HG03064 (cell line): Measurements from ENCODE around the gene OPTC.
"Not testable (repeated sequence)": the region's sequence is repeated elsewhere in the genome, so short reads cannot be mapped to it uniquely, and the experiment has no call there.

Source experiments
- ATAC-seq: cut with Tn5 transposase; IDR thresholded peaks from one replicate; pipeline ENCODE4 v1.9.1; 2021; ENCODE audit warnings: low read depth; ENCODE audit not compliant: unreplicated experiment

Gene OPTC

GRCh38 chr1:203493901-203494300, at the start of gene OPTC:
Gene OPTC (plus strand): TSS chr1:203494153. CDS start chr1:203496006, 1,853 bp downstream.
- ATAC-seq: no peak

DNA sequence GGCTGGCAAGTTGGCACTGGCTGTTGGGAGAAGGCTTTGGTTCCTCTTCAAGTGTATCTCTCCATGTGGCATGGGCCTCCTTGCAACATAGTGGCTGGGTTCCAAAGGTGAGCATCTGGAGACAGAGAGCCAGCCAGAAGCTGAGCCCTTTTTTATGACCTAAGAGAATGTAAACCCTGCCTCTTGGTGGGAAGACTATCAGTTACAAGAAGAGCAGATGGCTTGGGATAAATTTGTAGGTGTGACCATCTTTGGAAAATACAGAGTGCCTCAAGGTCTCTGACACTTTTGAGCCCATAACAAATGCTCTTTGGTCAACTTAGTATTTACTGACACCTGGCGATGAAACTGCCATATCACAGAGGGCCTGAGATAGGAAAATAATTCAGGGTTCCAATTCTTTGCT, 49.8 kb upstream of the OPTC start:
- no peak for ATAC-seq

DNA sequence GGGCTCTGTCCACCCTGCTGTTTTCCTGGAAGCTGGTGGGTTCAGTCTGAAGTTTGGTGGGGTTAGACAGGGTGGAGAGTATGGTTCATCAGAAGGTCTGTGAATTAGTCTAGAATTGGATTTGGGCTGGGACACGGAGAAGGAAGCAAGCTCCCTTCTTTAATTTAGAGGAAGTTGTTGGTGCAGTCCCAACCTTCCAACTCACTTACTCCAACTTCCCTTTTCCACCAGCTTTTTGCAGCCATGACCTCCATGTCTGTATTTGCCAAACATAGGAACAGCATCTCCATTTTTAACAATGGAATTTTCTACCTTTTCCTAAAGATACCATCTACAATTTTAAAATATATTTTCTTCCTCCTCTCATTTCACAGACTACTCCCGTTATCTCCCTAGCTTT, 46.8 kb upstream of the OPTC start:
- no peak for ATAC-seq

- ATAC-seq: not testable (repeated sequence)
These were observed 46.4 kb upstream of the OPTC start for GRCh38 chr1:203447598-203447997.

- ATAC-seq: no peak
These were observed 45.4 kb upstream of the OPTC start for GRCh38 chr1:203448521-203449061.

GRCh38 chr1:203450001-203450400, 44.0 kb upstream of the OPTC start:
- ATAC-seq: no peak

DNA sequence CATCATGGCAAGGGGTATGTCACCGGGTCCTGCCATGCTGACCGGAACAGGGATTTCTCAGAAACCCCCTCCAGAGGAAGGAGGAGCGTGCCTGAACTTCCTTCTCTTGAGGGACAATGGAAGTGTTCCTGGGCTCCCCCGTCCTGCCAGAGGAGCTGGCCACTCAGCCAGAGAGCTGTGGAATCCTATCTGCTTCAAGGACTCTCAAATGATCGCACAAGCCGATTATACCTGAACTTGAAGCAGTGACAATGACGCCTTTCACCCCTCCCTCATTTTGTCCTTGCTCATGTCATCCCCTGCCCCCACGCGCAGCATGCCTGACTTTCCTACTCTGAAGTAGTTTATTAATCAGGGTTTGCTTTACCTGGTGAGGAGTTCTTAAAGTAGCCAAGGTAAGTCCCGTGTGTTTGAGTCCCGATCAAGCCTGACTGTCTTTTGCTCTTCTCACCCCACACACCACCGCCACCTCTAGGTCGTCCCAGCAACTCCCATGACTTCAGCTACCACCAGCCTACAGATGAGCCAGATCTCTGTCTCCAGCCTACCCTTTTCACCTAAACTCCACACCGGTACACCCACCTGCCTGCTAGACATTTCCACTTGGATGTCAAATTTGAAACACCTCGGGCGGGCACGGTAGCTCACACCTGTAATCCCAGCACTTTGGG, 43.3 kb upstream of the OPTC start:
- ATAC-seq: no peak

- ATAC-seq: no peak
These were observed 41.8 kb upstream of the OPTC start for GRCh38 chr1:203451836-203452784.

GRCh38 chr1:203453016-203453415, 40.9 kb upstream of the OPTC start:
- no peak for ATAC-seq

DNA sequence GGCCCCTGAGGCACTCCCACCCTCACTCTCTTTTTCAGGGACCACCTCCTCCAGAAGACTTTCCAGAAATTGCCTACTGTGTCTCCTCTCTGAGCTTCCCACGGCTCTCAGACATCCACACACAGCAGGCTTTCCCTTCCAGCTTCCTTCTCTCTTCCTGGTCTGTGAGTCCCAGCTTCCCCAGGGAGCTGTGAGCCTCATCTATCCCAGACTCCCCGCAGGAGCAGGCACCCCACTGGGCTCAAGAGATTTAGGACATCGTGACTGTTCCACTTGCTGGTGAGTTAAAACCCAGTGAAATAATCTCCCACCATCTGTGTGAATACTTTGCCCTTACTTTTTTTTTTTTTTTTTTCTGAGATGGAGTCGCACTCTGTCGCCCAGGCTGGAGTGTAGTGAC, 40.3 kb upstream of the OPTC start:
- no peak for ATAC-seq

DNA sequence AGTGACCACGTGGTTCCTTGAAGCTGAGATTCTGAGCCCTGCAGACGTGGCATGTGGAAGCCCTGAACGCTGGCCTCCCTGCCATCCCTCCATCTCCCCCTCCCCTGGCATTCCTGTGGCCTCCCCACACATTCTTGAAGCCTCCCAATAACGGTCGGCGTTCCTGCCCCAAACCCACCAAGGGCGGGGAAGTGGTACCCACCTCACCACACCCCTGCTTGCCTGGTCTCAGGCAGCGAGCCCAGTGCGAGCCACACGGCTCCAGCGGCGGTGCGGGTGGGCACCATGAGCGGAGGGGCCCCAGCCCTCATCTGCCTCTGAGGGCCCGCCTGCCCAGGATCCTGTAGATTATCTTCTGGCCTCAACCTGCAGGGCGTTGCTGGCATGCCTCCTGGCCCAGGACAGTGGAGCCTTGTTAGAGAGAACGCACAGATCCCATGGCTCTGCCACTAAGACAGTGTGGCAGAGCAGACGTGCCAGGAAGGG, 38.9 kb upstream of the OPTC start:
- ATAC-seq: no peak

- no peak for ATAC-seq
These were observed 38.2 kb upstream of the OPTC start for GRCh38 chr1:203455706-203456105.

- ATAC-seq: no peak
These were observed 37.4 kb upstream of the OPTC start for GRCh38 chr1:203456577-203456976.

DNA sequence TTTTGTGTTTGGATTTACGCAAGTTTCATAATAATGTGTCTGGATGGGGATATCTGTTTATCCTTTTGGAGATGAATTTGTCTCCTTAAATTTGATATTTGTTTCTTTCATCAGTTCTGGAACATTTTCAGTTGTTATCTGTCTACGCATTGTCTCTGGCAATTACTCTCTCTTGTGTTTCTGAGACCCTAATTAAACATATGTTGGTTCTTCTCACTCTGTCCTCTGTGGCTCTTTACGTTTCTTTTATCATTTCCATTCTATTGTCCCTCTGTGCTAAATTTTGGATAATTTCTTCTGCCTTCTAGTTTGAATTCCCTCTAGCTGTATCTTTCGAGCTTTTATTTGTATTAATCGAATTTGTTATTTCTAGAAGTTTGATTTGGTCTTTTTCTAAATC, 35.9 kb upstream of the OPTC start:
- no peak for ATAC-seq

- no peak for ATAC-seq
These were observed 34.2 kb upstream of the OPTC start for GRCh38 chr1:203459671-203460201.

GRCh38 chr1:203461717-203462116, 32.2 kb upstream of the OPTC start:
- ATAC-seq: no peak

DNA sequence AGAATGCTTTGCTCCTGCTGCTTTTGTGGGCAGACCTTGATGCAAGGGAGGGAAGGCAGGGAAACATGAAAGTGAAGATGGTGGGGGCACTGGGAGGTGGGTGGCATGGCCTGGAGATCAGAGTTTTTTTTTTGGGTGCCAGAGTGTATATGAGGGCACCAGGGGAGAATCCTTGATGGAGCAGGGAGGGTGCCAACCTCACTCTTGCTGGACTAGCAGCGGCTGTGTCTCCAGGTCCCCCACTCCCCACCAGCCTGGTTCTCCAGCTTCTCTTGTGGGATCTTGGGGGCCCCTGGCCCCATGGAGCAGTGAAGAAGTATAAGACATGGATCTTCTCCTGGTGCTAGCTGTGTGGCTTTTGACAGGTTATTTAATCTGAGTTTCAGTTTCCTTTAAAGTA, 31.8 kb upstream of the OPTC start:
- ATAC-seq: no peak

DNA sequence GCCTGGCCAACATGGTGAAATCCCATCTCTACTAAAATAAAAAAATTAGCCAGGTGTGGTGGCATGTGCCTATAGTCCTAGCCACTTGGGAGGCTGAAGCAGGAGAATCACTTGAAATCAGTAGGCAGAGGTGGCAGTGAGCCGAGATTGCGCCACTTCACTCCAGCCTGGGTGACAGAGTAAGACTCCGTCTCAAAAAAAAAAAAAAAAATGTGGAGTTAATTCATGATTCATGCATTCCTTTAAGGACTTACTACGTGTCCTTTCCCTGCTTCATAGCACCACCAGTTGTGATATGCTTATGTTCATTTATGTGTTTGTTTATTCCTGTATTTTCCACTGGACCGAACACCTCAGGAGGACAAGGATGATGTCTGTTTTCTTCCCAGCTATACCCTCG, 31.1 kb upstream of the OPTC start:
- ATAC-seq: no peak

- no peak for ATAC-seq
These were observed 30.4 kb upstream of the OPTC start for GRCh38 chr1:203463469-203464062.

GRCh38 chr1:203464226-203464625, 29.7 kb upstream of the OPTC start:
- no peak for ATAC-seq

GRCh38 chr1:203464743-203465142, 29.2 kb upstream of the OPTC start:
- ATAC-seq: no peak
